Right renal cortex interstitium (tissue), 3 donors: Measurements from ENCODE around the gene PCNT. TPM values are rescaled to one million over a fixed set of nuclear protein-coding genes. Genes with fewer than 3 reads are reported as not detected.
"Not testable (repeated sequence)": the region's sequence is repeated elsewhere in the genome, so short reads cannot be mapped to it uniquely, and the experiment has no call there.

Experiments used
- DNase-seq, 3 donors: peaks; one replicate each; pipeline ENCODE4 v3.0.0-alpha.2; 2013; ENCODE audit warnings: low read depth in 3 of 3, low spot score in 2 of 3
- polyA plus RNA-seq, 3 donors: library from polyadenylated mRNA; unstranded; fragments of 120-200 nt; gene quantifications; one replicate each; pipeline ENCODE4 v1.2.1, GENCODE V29; 2013; ENCODE audit not compliant: insufficient read length in 3 of 3

PCNT gene
- polyA plus RNA-seq, 3 donors: 27.2 to 32.5 (median 29.3) TPM

- DNase-seq: no peak
Measured at GRCh38 chr21:46401186-46401910, 77.4 kb downstream of the PCNT start.

GRCh38 chr21:46402421-46402820 lies 78.5 kb downstream of the PCNT start:
- no peak for DNase-seq

GRCh38 chr21:46403234-46403811 lies 79.4 kb downstream of the PCNT start:
- DNase-seq: not testable (repeated sequence)

GRCh38 chr21:46404306-46404705 lies 80.3 kb downstream of the PCNT start:
- no peak for DNase-seq

GRCh38 chr21:46406001-46406400 lies 82.0 kb downstream of the PCNT start:
- no peak for DNase-seq

GRCh38 chr21:46409641-46410406 lies 85.9 kb downstream of the PCNT start:
- no peak for DNase-seq

GRCh38 chr21:46410516-46410915 lies 86.6 kb downstream of the PCNT start:
- DNase-seq: no peak

GRCh38 chr21:46411236-46411635 lies 87.3 kb downstream of the PCNT start:
- DNase-seq: no peak

- DNase-seq: no peak
Measured at GRCh38 chr21:46411691-46412090, 87.7 kb downstream of the PCNT start.

GRCh38 chr21:46412521-46413364 lies 88.8 kb downstream of the PCNT start:
- no peak for DNase-seq

- DNase-seq: no peak
Measured at GRCh38 chr21:46413365-46413696, 89.4 kb downstream of the PCNT start.

GRCh38 chr21:46414965-46415275 lies 91.0 kb downstream of the PCNT start:
- DNase-seq: no peak

- no peak for DNase-seq
Measured at GRCh38 chr21:46416551-46416950, 92.6 kb downstream of the PCNT start.

- no peak for DNase-seq
Measured at GRCh38 chr21:46418265-46418946, 94.5 kb downstream of the PCNT start.

- no peak for DNase-seq
Measured at GRCh38 chr21:46420241-46421190, 96.6 kb downstream of the PCNT start.

- no peak for DNase-seq
Measured at GRCh38 chr21:46421191-46421750, 97.3 kb downstream of the PCNT start.

- no peak for DNase-seq
Measured at GRCh38 chr21:46421756-46422555, 98.0 kb downstream of the PCNT start.

- no peak for DNase-seq
Measured at GRCh38 chr21:46422636-46423241, 98.8 kb downstream of the PCNT start.
